GM12892 (cell line): Measurements from ENCODE around the gene TAS2R13.

Experiments
- POLR2A ChIP-seq: IDR thresholded peaks from 2 replicates; pipeline ENCODE4 v1.6.1; 2011; ENCODE audit warnings: low read depth, low read length, control low read depth
- POLR2AphosphoS5 ChIP-seq: IDR thresholded peaks from 2 replicates; pipeline ENCODE4 v1.6.1; 2011; ENCODE audit warnings: low read depth, low read length, control low read depth
- TAF1 ChIP-seq: IDR thresholded peaks from 2 replicates; pipeline ENCODE4 v1.6.1; 2011; ENCODE audit warnings: low read depth, mild to moderate bottlenecking, control low read depth, low read length, borderline replicate concordance

DNA sequence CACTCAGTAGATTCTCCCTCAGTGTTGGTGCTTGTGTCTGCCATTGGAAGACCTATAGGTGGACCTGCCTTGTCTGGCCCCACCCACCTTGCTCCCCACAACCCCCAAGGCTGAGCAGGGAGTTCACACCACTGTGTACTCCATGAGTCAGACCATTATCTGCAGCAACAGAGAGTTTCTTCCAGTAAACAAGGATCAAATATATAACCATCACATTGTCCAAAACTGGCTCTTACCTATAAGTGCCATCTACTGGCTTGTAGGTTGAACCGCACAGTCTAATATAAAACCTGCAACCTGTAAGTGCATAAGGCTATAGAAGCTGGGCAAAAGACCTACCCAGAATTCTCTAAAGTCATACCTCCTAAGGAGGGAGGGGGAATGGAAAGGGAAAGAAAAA, 7.9 kb downstream of the TAS2R13 start:
- TF ChIP-seq POLR2A (no peak), TAF1 (no peak), POLR2AphosphoS5 (no peak)
